H9 (cell line): ENCODE measurements around the gene SPRTN. TPM values are rescaled to one million over a fixed set of nuclear protein-coding genes. Genes with fewer than 3 reads are reported as not detected.

Source experiments
- DNase-seq: peaks from one replicate; pipeline ENCODE4 v3.0.0-alpha.2; 2017
- H2AFZ ChIP-seq: one replicate; pipeline ENCODE4 v1.6.1; 2013; ENCODE audit warnings: mild to moderate bottlenecking, low read length, control low read depth, moderate library complexity
- H2AK5ac ChIP-seq: 2 replicates; pipeline ENCODE4 v1.6.1; 2013; ENCODE audit warnings: low read length, control low read depth, mixed read lengths; ENCODE audit not compliant: insufficient read length
- H2BK120ac ChIP-seq: one replicate; pipeline ENCODE4 v1.6.1; 2013; ENCODE audit warnings: low read depth, mild to moderate bottlenecking, low read length, control low read depth, inconsistent platforms; ENCODE audit not compliant: poor library complexity, severe bottlenecking
- H2BK12ac ChIP-seq: 2 replicates; pipeline ENCODE4 v1.6.1; 2013; ENCODE audit warnings: low read length, control low read depth, mixed read lengths, low read depth; ENCODE audit not compliant: insufficient read length
- H2BK15ac ChIP-seq: 2 replicates; pipeline ENCODE4 v1.6.1; 2013; ENCODE audit warnings: low read depth, low read length, control low read depth
- H2BK20ac ChIP-seq: one replicate; pipeline ENCODE4 v1.6.1; 2013; ENCODE audit warnings: low read depth, mild to moderate bottlenecking, low read length, control low read depth, inconsistent platforms; ENCODE audit not compliant: poor library complexity, severe bottlenecking
- H2BK5ac ChIP-seq: 2 replicates; pipeline ENCODE4 v1.6.1; 2013; ENCODE audit warnings: low read length, control low read depth, mixed read lengths; ENCODE audit not compliant: insufficient read length
- H3K14ac ChIP-seq: 2 replicates; pipeline ENCODE4 v1.6.1; 2013; ENCODE audit warnings: low read length, control low read depth; ENCODE audit not compliant: insufficient read depth
- H3K18ac ChIP-seq: 2 replicates; pipeline ENCODE4 v1.6.1; 2013; ENCODE audit warnings: low read depth, mild to moderate bottlenecking, mixed read lengths, low read length, control low read depth; ENCODE audit not compliant: insufficient read length
- H3K23ac ChIP-seq: 2 replicates; pipeline ENCODE4 v1.6.1; 2013; ENCODE audit warnings: low read length, control low read depth, mixed read lengths, low read depth; ENCODE audit not compliant: insufficient read length
- H3K23me2 ChIP-seq: 2 replicates; pipeline ENCODE4 v1.6.1; 2013; ENCODE audit warnings: low read depth, mild to moderate bottlenecking, mixed read lengths, low read length, control low read depth; ENCODE audit not compliant: insufficient read length, poor library complexity, severe bottlenecking
- H3K27ac ChIP-seq: 2 replicates; pipeline ENCODE4 v1.5.1; 2013; ENCODE audit warnings: low read length, control low read depth, mixed read lengths, low read depth; ENCODE audit not compliant: insufficient read length
- H3K27me3 ChIP-seq: 2 replicates; pipeline ENCODE4 v1.6.1; 2013; ENCODE audit warnings: low read length, control low read depth, inconsistent platforms; ENCODE audit not compliant: insufficient read depth
- H3K4ac ChIP-seq: 2 replicates; pipeline ENCODE4 v1.6.1; 2013; ENCODE audit warnings: low read depth, mild to moderate bottlenecking, control low read depth, inconsistent platforms, low read length, moderate library complexity
- H3K4me1 ChIP-seq: 2 replicates; pipeline ENCODE4 v1.6.1; 2013; ENCODE audit warnings: low read length, control low read depth, inconsistent platforms; ENCODE audit not compliant: insufficient read depth
- H3K4me2 ChIP-seq: 2 replicates; pipeline ENCODE4 v1.6.1; 2013; ENCODE audit warnings: low read length, control low read depth, mixed read lengths; ENCODE audit not compliant: insufficient read length, insufficient read depth
- H3K56ac ChIP-seq: 2 replicates; pipeline ENCODE4 v1.6.1; 2013; ENCODE audit warnings: low read depth, mild to moderate bottlenecking, mixed read lengths, low read length, control low read depth; ENCODE audit not compliant: insufficient read length
- H3K79me1 ChIP-seq: 2 replicates; pipeline ENCODE4 v1.6.1; 2013; ENCODE audit warnings: low read depth, mild to moderate bottlenecking, moderate library complexity, low read length, control low read depth, inconsistent platforms; ENCODE audit not compliant: insufficient read depth, poor library complexity, severe bottlenecking
- H3K79me2 ChIP-seq: 2 replicates; pipeline ENCODE4 v1.6.1; 2013; ENCODE audit warnings: low read length, control low read depth, inconsistent platforms; ENCODE audit not compliant: insufficient read depth
- H3K9ac ChIP-seq: 2 replicates; pipeline ENCODE4 v1.6.1; 2013; ENCODE audit warnings: low read length, control low read depth, mixed read lengths; ENCODE audit not compliant: insufficient read length; ENCODE audit errors: extremely low read depth
- H3K9me3 ChIP-seq: one replicate; pipeline ENCODE4 v1.6.1; 2013; ENCODE audit warnings: low read depth, low read length, inconsistent platforms; ENCODE audit not compliant: control insufficient read depth
- H3T11ph ChIP-seq: one replicate; pipeline ENCODE4 v1.6.1; 2013; ENCODE audit warnings: mild to moderate bottlenecking, low read length, control low read depth, inconsistent platforms
- H4K20me1 ChIP-seq: one replicate; pipeline ENCODE4 v1.6.1; 2013; ENCODE audit not compliant: control insufficient read depth, insufficient read length, insufficient read depth
- H4K5ac ChIP-seq: 2 replicates; pipeline ENCODE4 v1.6.1; 2013; ENCODE audit warnings: low read depth, mild to moderate bottlenecking, mixed read lengths, low read length, control low read depth; ENCODE audit not compliant: insufficient read length
- H4K8ac ChIP-seq: replicated peaks from 2 replicates; pipeline ENCODE4 v1.6.1; 2013; ENCODE audit warnings: low read length, control low read depth, mixed read lengths, low read depth; ENCODE audit not compliant: insufficient read length
- H4K91ac ChIP-seq: 2 replicates; pipeline ENCODE4 v1.6.1; 2013; ENCODE audit warnings: low read depth, mild to moderate bottlenecking, moderate library complexity, mixed read lengths, low read length, control low read depth; ENCODE audit not compliant: insufficient read length
- H3K27ac Mint-ChIP-seq, 3 experiments: 2 replicates in 2 of 3; 3 replicates in 1 of 3; pipeline ENCODE4 v1.8.0; 2020 to 2021; ENCODE audit warnings: mixed read lengths in 3 of 3, mild to moderate bottlenecking in 1 of 3, moderate library complexity in 1 of 3
- H3K27me3 Mint-ChIP-seq: 2 replicates; pipeline ENCODE4 v1.8.0; 2021; ENCODE audit warnings: low read depth, mild to moderate bottlenecking, moderate library complexity, mixed read lengths
- H3K36me3 Mint-ChIP-seq, 3 experiments: 2 replicates in 2 of 3; 3 replicates in 1 of 3; pipeline ENCODE4 v1.8.0; 2020 to 2021; ENCODE audit warnings: low read depth in 3 of 3, mixed read lengths in 3 of 3; ENCODE audit not compliant: insufficient read depth in 1 of 3
- H3K4me1 Mint-ChIP-seq, 2 experiments: 2 replicates each; pipeline ENCODE4 v1.8.0; 2020; ENCODE audit warnings: mixed read lengths in 2 of 2
- H3K4me3 Mint-ChIP-seq, 2 experiments: 2 replicates in 1 of 2; 3 replicates in 1 of 2; pipeline ENCODE4 v1.8.0; 2020 to 2021; ENCODE audit warnings: mild to moderate bottlenecking in 2 of 2, mixed read lengths in 2 of 2, moderate library complexity in 1 of 2
- H3K9me3 Mint-ChIP-seq, 2 experiments: 2 replicates in 1 of 2; 3 replicates in 1 of 2; pipeline ENCODE4 v1.8.0; 2020; ENCODE audit warnings: mild to moderate bottlenecking in 2 of 2, mixed read lengths in 2 of 2, moderate library complexity in 1 of 2
- CTCF ChIP-seq: fragments of 200-600 bp; sonication (generic); conservative IDR thresholded peaks from 3 replicates; pipeline ENCODE4 v1.8.0; 2021; ENCODE audit warnings: antibody characterized with exemption, mild to moderate bottlenecking
- WGBS: extraction: QIAGEN DNeasy Blood & Tissue Kit; methylation state at CpG from one replicate; pipeline ENCODE4 v1.1.7; 2013; ENCODE audit warnings: missing lambda C conversion rate, low lambda C conversion rate, mixed read lengths; ENCODE audit not compliant: insufficient read length; ENCODE audit errors: extremely low coverage; 5-methylcytosine and 5-hydroxymethylcytosine counted together
- total RNA-seq: library from RNA; stranded (reverse); gene quantifications from 2 replicates; pipeline ENCODE4 v1.2.1, GENCODE V29; 2021

Gene SPRTN
- total RNA-seq, 1 experiment from 2014 or later, result 14.8 TPM

GRCh38 chr1:231397886-231398671, 60.0 kb downstream of the SPRTN start:
- Mint-ChIP-seq H3K27me3 (no peaks in the 10 kb centered on the region), H3K4me1 (peaks cover 7 to 10% of the 10 kb centered on the region in 2 experiments; a peak in 3 of 4 replicates), H3K9me3 (no peaks in the 10 kb centered on the region), H3K27ac (no peak overlapping the region), H3K4me3 (no peak overlapping the region), H3K36me3 (no peaks in the 10 kb centered on the region)
- Histone ChIP-seq H3K9ac (no peak overlapping the region), H2AK5ac (no peak overlapping the region), H2BK12ac (no peak overlapping the region), H4K5ac (no peak overlapping the region), H4K8ac (no peak overlapping the region), H3K23me2 (no peaks in the 10 kb centered on the region), H2AFZ (no peak overlapping the region), H3K14ac (no peak overlapping the region), H3K4ac (no peak overlapping the region), H2BK20ac (no peak overlapping the region), H3K27me3 (no peaks in the 10 kb centered on the region), H3K23ac (no peak overlapping the region), H3K4me2 (no peak overlapping the region), H3K79me2 (no peaks in the 10 kb centered on the region), H3K9me3 (no peaks in the 10 kb centered on the region), H3K4me1 (peaks cover 7% of the 10 kb centered on the region; the same call in 1 of the 2 replicates), H4K20me1 (no peaks in the 10 kb centered on the region), H2BK5ac (no peak overlapping the region), H2BK15ac (no peak overlapping the region), H3K56ac (no peak overlapping the region), H2BK120ac (no peak overlapping the region), H4K91ac (no peak overlapping the region), H3T11ph (no peak overlapping the region), H3K79me1 (no peaks in the 10 kb centered on the region), H3K27ac (no peak overlapping the region), H3K18ac (no peak overlapping the region)
- DNase-seq, result no peak
- TF ChIP-seq CTCF, result no peak
- WGBS, result no CpG with 5 or more reads among the region's 4 CpGs
